HEK293 (cell line): ENCODE results near the gene ENO3.
A peak's percentile ranks its signal among the peaks of the same experiment; 100 is the strongest.

Source experiments
- AEBP2 ChIP-seq: fragments of 450-650 bp; formaldehyde crosslinking; IDR thresholded peaks from 2 replicates; pipeline ENCODE4 v1.5.1; 2016; ENCODE audit warnings: missing biosample characterization, missing genetic modification characterization, borderline replicate concordance
- BCL11B ChIP-seq: fragments of 450-650 bp; formaldehyde crosslinking; IDR thresholded peaks from 2 replicates; pipeline ENCODE4 v1.5.1; 2016; ENCODE audit warnings: low read depth, missing biosample characterization, missing genetic modification characterization
- FEZF1 ChIP-seq: fragments of 450-650 bp; formaldehyde crosslinking; IDR thresholded peaks from 2 replicates; pipeline ENCODE4 v1.5.1; 2016; ENCODE audit warnings: missing biosample characterization, missing genetic modification characterization
- GLIS1 ChIP-seq: fragments of 450-650 bp; formaldehyde crosslinking; IDR thresholded peaks from 2 replicates; pipeline ENCODE4 v1.5.1; 2016; ENCODE audit warnings: missing biosample characterization, missing genetic modification characterization
- KLF1 ChIP-seq: fragments of 450-650 bp; formaldehyde crosslinking; IDR thresholded peaks from 2 replicates; pipeline ENCODE4 v1.5.1; 2016; ENCODE audit warnings: missing biosample characterization, missing genetic modification characterization
- KLF17 ChIP-seq: fragments of 450-650 bp; formaldehyde crosslinking; IDR thresholded peaks from 2 replicates; pipeline ENCODE4 v1.5.1; 2016; ENCODE audit warnings: missing biosample characterization, missing genetic modification characterization
- KLF9 ChIP-seq: fragments of 450-650 bp; formaldehyde crosslinking; IDR thresholded peaks from 2 replicates; pipeline ENCODE4 v1.5.1; 2016; ENCODE audit warnings: missing biosample characterization, missing genetic modification characterization, low read depth
- REPIN1 ChIP-seq: fragments of 450-650 bp; formaldehyde crosslinking; IDR thresholded peaks from 2 replicates; pipeline ENCODE4 v1.5.1; 2017; ENCODE audit warnings: missing biosample characterization, missing genetic modification characterization, low read depth
- SALL2 ChIP-seq: fragments of 450-650 bp; formaldehyde crosslinking; IDR thresholded peaks from 2 replicates; pipeline ENCODE4 v1.5.0; 2017; ENCODE audit warnings: missing biosample characterization, mild to moderate bottlenecking, missing genetic modification characterization, borderline replicate concordance
- SETDB1 ChIP-seq: IDR thresholded peaks from one replicate; pipeline ENCODE4 v1.6.1; 2017; ENCODE audit warnings: mild to moderate bottlenecking, low read length, moderate library complexity, mixed read lengths; ENCODE audit not compliant: insufficient read length
- SP2 ChIP-seq: fragments of 450-650 bp; formaldehyde crosslinking; IDR thresholded peaks from 2 replicates; pipeline ENCODE4 v1.5.1; 2016; ENCODE audit warnings: missing biosample characterization, missing genetic modification characterization
- SP3 ChIP-seq: fragments of 450-650 bp; formaldehyde crosslinking; IDR thresholded peaks from 2 replicates; pipeline ENCODE4 v1.5.1; 2016; ENCODE audit warnings: missing biosample characterization, missing genetic modification characterization
- SP7 ChIP-seq: fragments of 450-650 bp; formaldehyde crosslinking; IDR thresholded peaks from 2 replicates; pipeline ENCODE4 v1.5.1; 2016; ENCODE audit warnings: missing biosample characterization, missing genetic modification characterization
- ZBTB17 ChIP-seq: fragments of 450-650 bp; formaldehyde crosslinking; IDR thresholded peaks from 2 replicates; pipeline ENCODE4 v1.5.1; 2016; ENCODE audit warnings: missing biosample characterization, missing genetic modification characterization
- ZBTB44 ChIP-seq: fragments of 450-650 bp; IDR thresholded peaks from 2 replicates; pipeline ENCODE4 v1.5.1; 2018; ENCODE audit warnings: missing biosample characterization, mild to moderate bottlenecking, missing genetic modification characterization
- ZFP41 ChIP-seq: fragments of 450-650 bp; formaldehyde crosslinking; IDR thresholded peaks from 2 replicates; pipeline ENCODE4 v1.5.1; 2016; ENCODE audit warnings: missing biosample characterization, missing genetic modification characterization, borderline replicate concordance
- ZFP69B ChIP-seq: fragments of 450-650 bp; formaldehyde crosslinking; IDR thresholded peaks from 2 replicates; pipeline ENCODE4 v1.5.1; 2016; ENCODE audit warnings: missing biosample characterization, missing genetic modification characterization
- ZNF138 ChIP-seq: fragments of 450-650 bp; formaldehyde crosslinking; IDR thresholded peaks from 2 replicates; pipeline ENCODE4 v1.5.1; 2016; ENCODE audit warnings: missing biosample characterization, missing genetic modification characterization, borderline replicate concordance
- ZNF175 ChIP-seq: fragments of 450-650 bp; formaldehyde crosslinking; IDR thresholded peaks from 2 replicates; pipeline ENCODE4 v1.5.1; 2016; ENCODE audit warnings: missing biosample characterization, missing genetic modification characterization
- ZNF19 ChIP-seq: fragments of 450-650 bp; formaldehyde crosslinking; IDR thresholded peaks from 2 replicates; pipeline ENCODE4; 2016; ENCODE audit warnings: missing biosample characterization, missing genetic modification characterization, low read depth
- ZNF23 ChIP-seq: fragments of 450-650 bp; formaldehyde crosslinking; IDR thresholded peaks from 2 replicates; pipeline ENCODE4 v1.5.1; 2016; ENCODE audit warnings: missing biosample characterization, missing genetic modification characterization, borderline replicate concordance
- ZNF324 ChIP-seq: fragments of 450-650 bp; formaldehyde crosslinking; IDR thresholded peaks from 2 replicates; pipeline ENCODE4 v1.5.1; 2016; ENCODE audit warnings: missing biosample characterization, missing genetic modification characterization
- ZNF354C ChIP-seq: fragments of 450-650 bp; formaldehyde crosslinking; IDR thresholded peaks from 2 replicates; pipeline ENCODE4 v1.5.1; 2016; ENCODE audit warnings: missing biosample characterization, missing genetic modification characterization, low read depth, borderline replicate concordance
- ZNF37A ChIP-seq: fragments of 450-650 bp; IDR thresholded peaks from 2 replicates; pipeline ENCODE4 v1.5.1; 2018; ENCODE audit warnings: missing biosample characterization, missing genetic modification characterization
- ZNF394 ChIP-seq: fragments of 450-650 bp; formaldehyde crosslinking; IDR thresholded peaks from 2 replicates; pipeline ENCODE4 v1.5.1; 2016; ENCODE audit warnings: missing biosample characterization, missing genetic modification characterization, mild to moderate bottlenecking, moderate library complexity, borderline replicate concordance
- ZNF416 ChIP-seq: fragments of 450-650 bp; formaldehyde crosslinking; IDR thresholded peaks from 2 replicates; pipeline ENCODE4 v1.5.1; 2016; ENCODE audit warnings: missing biosample characterization, missing genetic modification characterization
- ZNF433 ChIP-seq: fragments of 450-650 bp; formaldehyde crosslinking; IDR thresholded peaks from 2 replicates; pipeline ENCODE4 v1.5.1; 2016; ENCODE audit warnings: missing biosample characterization, missing genetic modification characterization, low read depth
- ZNF548 ChIP-seq: fragments of 450-650 bp; formaldehyde crosslinking; IDR thresholded peaks from 2 replicates; pipeline ENCODE4 v1.5.1; 2016; ENCODE audit warnings: missing biosample characterization, missing genetic modification characterization
- ZNF558 ChIP-seq: fragments of 450-650 bp; formaldehyde crosslinking; IDR thresholded peaks from 2 replicates; pipeline ENCODE4 v1.5.1; 2016; ENCODE audit warnings: missing biosample characterization, missing genetic modification characterization
- ZNF561 ChIP-seq: fragments of 450-650 bp; IDR thresholded peaks from 2 replicates; pipeline ENCODE4 v1.5.1; 2018; ENCODE audit warnings: missing biosample characterization, missing genetic modification characterization, borderline replicate concordance
- ZNF585B ChIP-seq: fragments of 450-650 bp; formaldehyde crosslinking; IDR thresholded peaks from 2 replicates; pipeline ENCODE4 v1.5.1; 2016; ENCODE audit warnings: missing biosample characterization, missing genetic modification characterization
- ZNF600 ChIP-seq: fragments of 450-650 bp; formaldehyde crosslinking; IDR thresholded peaks from 2 replicates; pipeline ENCODE4 v1.5.1; 2016; ENCODE audit warnings: missing biosample characterization, missing genetic modification characterization
- ZNF692 ChIP-seq: fragments of 450-650 bp; formaldehyde crosslinking; IDR thresholded peaks from 2 replicates; pipeline ENCODE4 v1.5.1; 2016; ENCODE audit warnings: missing biosample characterization, missing genetic modification characterization
- ZNF776 ChIP-seq: fragments of 450-650 bp; formaldehyde crosslinking; IDR thresholded peaks from 2 replicates; pipeline ENCODE4 v1.5.0; 2017; ENCODE audit warnings: missing biosample characterization, missing genetic modification characterization, borderline replicate concordance
- ZNF785 ChIP-seq: fragments of 450-650 bp; formaldehyde crosslinking; IDR thresholded peaks from 2 replicates; pipeline ENCODE4 v1.5.1; 2016; ENCODE audit warnings: missing biosample characterization, missing genetic modification characterization

ENO3 gene

GRCh38 chr17:4997302-4998026 lies 46.5 kb downstream of the ENO3 start, which contains the start of the genes INCA1 and KIF1C (continued):
- TF ChIP-seq ZNF585B (tag by site-specific recombination) (no peak), FEZF1 (tag by site-specific recombination) (no peak), SETDB1 (no peak), SP3 (tag by site-specific recombination) (peak; percentile 94), BCL11B (tag by site-specific recombination) (peak; percentile 54), SP7 (peak; percentile 45; the same call in 1 of the 2 replicates), KLF17 (tag by site-specific recombination) (peak; percentile 25; the same call in 1 of the 2 replicates), ZNF600 (tag by site-specific recombination) (peak; percentile 16; the same call in 1 of the 2 replicates), ZNF548 (tag by site-specific recombination) (no peak), ZNF19 (tag by site-specific recombination) (no peak), ZFP69B (tag by site-specific recombination) (peak; percentile 100), ZNF354C (tag by site-specific recombination) (no peak), KLF9 (tag by site-specific recombination) (peak; percentile 73), REPIN1 (tag by site-specific recombination) (no peak), KLF1 (tag by site-specific recombination) (peak; percentile 54), ZNF561 (peak; percentile 95; the same call in 1 of the 2 replicates), ZBTB44 (tag by site-specific recombination) (no peak), ZFP41 (tag by site-specific recombination) (no peak), ZNF175 (tag by site-specific recombination) (no peak), ZNF324 (tag by site-specific recombination) (peak; percentile 39; the same call in 1 of the 2 replicates), AEBP2 (tag by site-specific recombination) (no peak), ZNF394 (tag by site-specific recombination) (0 out of 2 replicates have a peak, but pooled peaks have one; percentile 29), ZNF433 (tag by site-specific recombination) (no peak), ZNF416 (tag by site-specific recombination) (no peak), ZNF785 (tag by site-specific recombination) (no peak), GLIS1 (tag by site-specific recombination) (peak; percentile 63), ZNF776 (tag by site-specific recombination) (no peak), ZNF37A (tag by site-specific recombination) (0 out of 2 replicates have a peak, but pooled peaks have one; percentile 30), ZBTB17 (tag by site-specific recombination) (peak; percentile 23; the same call in 1 of the 2 replicates), ZNF558 (no peak), ZNF23 (tag by site-specific recombination) (no peak), ZNF138 (no peak), SP2 (peak; percentile 81), SALL2 (no peak), ZNF692 (tag by site-specific recombination) (peak; percentile 100)
